Measurements from ENCODE around the gene GLP2R. TPM values are rescaled to one million over a fixed set of nuclear protein-coding genes. Genes with fewer than 3 reads are reported as not detected.

GLP2R gene
- total RNA-seq, 4 donors from 2014 or later = 0.54 to 3.3 (median 1.2) TPM

DNA sequence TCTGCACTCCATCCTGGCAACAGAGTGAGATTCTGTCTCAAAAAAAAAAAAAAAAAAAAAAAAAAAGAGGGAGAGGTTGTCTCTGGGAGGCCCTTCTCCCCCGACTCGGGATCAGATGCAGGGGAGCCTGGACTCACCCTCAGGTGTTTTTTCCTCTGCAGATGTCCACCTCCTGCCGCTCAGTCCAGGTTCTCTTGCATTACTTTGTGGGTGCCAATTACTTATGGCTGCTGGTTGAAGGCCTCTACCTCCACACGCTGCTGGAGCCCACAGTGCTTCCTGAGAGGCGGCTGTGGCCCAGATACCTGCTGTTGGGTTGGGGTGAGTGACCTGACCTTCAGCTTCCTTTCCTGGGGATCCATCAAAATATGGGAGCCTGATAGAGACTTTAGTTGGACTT is 34.1 kb downstream of the GLP2R start:
- H3K9me3 ChIP-seq = no peaks in the 10 kb centered on the region
- TF ChIP-seq, protein P1, sequence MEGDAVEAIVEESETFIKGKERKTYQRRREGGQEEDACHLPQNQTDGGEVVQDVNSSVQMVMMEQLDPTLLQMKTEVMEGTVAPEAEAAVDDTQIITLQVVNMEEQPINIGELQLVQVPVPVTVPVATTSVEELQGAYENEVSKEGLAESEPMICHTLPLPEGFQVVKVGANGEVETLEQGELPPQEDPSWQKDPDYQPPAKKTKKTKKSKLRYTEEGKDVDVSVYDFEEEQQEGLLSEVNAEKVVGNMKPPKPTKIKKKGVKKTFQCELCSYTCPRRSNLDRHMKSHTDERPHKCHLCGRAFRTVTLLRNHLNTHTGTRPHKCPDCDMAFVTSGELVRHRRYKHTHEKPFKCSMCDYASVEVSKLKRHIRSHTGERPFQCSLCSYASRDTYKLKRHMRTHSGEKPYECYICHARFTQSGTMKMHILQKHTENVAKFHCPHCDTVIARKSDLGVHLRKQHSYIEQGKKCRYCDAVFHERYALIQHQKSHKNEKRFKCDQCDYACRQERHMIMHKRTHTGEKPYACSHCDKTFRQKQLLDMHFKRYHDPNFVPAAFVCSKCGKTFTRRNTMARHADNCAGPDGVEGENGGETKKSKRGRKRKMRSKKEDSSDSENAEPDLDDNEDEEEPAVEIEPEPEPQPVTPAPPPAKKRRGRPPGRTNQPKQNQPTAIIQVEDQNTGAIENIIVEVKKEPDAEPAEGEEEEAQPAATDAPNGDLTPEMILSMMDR (IDR thresholded peaks at IDR 0.05) = no peak
- no peak for TF ChIP-seq POLR2A (IDR thresholded peaks at IDR 0.05)
- no peak for DNase-seq
- no peaks in the 10 kb centered on the region for H3K4me1 ChIP-seq
- WGBS, 2 donors = 87 to 88% methylated on average over 5 of the region's 5 CpGs
- H3K36me3 ChIP-seq = no peaks in the 10 kb centered on the region
- no peak overlapping the region for H3K4me3 ChIP-seq (replicated peaks in 1 of 3)
- H3K27ac ChIP-seq = no peak overlapping the region
- no peaks in the 10 kb centered on the region for H3K27me3 ChIP-seq
- intact Hi-C loops (cut with DNase I) = no loop called here

DNA sequence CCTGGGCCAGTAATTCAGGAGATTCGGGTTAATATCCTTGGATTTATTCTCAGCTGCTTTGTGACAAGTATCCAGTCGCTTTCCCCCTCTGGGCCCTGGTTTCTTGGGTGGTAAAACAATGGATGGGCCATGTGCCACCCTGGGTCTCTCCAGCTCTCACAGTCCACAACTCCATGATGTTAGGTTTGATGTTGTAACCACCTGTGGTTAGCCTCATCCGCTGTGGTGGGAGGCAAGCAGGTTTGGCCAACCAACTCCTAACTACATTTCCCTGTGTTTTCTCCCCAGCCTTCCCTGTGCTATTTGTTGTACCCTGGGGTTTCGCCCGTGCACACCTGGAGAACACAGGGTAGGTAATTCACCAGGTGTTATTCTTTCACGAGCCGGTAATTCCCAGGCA is 35.1 kb downstream of the GLP2R start:
- Histone ChIP-seq H3K9me3 (no peaks in the 10 kb centered on the region), H3K27me3 (no peaks in the 10 kb centered on the region), H3K4me1 (no peaks in the 10 kb centered on the region), H3K4me3 (replicated peaks in 1 of 3) (no peak overlapping the region), H3K27ac (no peak overlapping the region), H3K36me3 (no peaks in the 10 kb centered on the region)
- WGBS, 2 donors = 66 to 84% methylated on average over 7 of the region's 7 CpGs
- intact Hi-C loops (cut with DNase I) = no loop called here
- DNase-seq = no peak
- TF ChIP-seq POLR2A (IDR thresholded peaks at IDR 0.05) = no peak
- TF ChIP-seq, protein P1 (IDR thresholded peaks at IDR 0.05) = no peak

DNA sequence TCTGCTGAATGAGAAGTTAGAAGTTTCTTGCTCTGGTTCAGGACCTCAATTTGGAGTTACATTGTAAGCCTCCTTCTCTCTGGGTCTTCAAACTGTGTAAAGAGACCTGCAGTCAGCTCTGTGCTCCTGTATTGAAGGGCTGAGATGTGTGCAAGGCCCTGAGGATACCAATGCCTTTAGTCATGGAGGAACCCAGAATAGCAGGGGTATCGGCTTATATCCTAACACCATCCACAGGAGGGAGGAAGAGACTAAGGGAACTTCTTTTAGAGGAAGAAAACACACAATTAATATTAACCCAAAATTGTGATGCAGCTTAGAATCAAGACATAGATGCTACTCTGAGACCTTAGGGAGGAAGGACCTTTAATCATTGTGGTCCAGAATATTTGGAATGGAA is 36.5 kb downstream of the GLP2R start:
- Histone ChIP-seq H3K27me3 (no peaks in the 10 kb centered on the region), H3K9me3 (no peaks in the 10 kb centered on the region), H3K36me3 (no peaks in the 10 kb centered on the region), H3K4me1 (no peaks in the 10 kb centered on the region), H3K27ac (no peak overlapping the region), H3K4me3 (replicated peaks in 1 of 3) (no peak overlapping the region)
- TF ChIP-seq, protein P1 (IDR thresholded peaks at IDR 0.05) = no peak
- no peak for TF ChIP-seq POLR2A (IDR thresholded peaks at IDR 0.05)
- WGBS, 2 donors = 96 to 100% methylated on average over 1 of the region's 1 CpG
- DNase-seq = no peak
- intact Hi-C loops (cut with DNase I) = no loop called here

DNA sequence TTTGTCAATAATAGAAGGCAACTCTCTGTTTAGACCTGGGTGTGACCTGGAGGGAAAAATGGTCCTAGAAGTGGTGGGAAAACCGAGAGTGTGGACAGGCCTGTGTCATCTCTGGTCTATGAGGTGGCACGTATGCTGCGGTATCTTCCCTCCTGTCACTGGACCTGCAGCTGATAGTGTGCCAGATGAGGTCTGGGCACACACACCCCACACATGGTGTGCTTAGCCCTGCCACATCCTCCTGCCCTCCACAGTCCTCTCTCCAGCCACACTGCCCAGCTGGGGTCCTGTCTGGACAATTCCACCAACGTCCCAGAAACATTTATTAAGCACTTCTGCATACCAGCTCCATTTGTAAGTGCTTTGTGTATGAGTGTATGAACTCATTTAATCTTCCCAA is 37.2 kb downstream of the GLP2R start:
- H3K27ac ChIP-seq = no peak overlapping the region
- no peaks in the 10 kb centered on the region for H3K27me3 ChIP-seq
- no peaks in the 10 kb centered on the region for H3K4me1 ChIP-seq
- H3K4me3 ChIP-seq (replicated peaks in 1 of 3) = no peak overlapping the region
- no peaks in the 10 kb centered on the region for H3K36me3 ChIP-seq
- no peaks in the 10 kb centered on the region for H3K9me3 ChIP-seq
- WGBS, 2 donors = 56 to 72% methylated on average over 4 of the region's 4 CpGs
- no peak for TF ChIP-seq POLR2A (IDR thresholded peaks at IDR 0.05)
- TF ChIP-seq, protein P1 (IDR thresholded peaks at IDR 0.05) = no peak
- intact Hi-C loops (cut with DNase I) = no loop called here
- no peak for DNase-seq

DNA sequence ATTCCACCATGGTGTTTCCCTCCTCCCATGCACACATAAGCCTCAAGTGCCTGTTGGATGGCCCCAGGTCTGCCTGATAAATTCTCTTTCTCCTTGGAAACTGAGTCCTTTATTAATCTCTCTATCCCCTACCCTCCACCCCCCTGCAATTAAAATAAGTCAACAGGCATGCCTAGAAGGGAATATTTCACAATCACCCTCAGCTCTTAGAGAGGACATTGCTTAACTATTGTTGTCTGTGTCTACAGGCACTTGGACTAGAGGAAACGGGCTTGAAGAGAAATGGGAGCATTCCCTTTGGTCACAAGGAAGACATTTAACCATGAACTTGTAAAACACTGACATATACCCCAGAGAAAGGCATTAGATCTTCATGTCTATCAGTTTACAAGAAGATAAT is 39.9 kb downstream of the GLP2R start:
- no peak overlapping the region for H3K27ac ChIP-seq
- no peaks in the 10 kb centered on the region for H3K27me3 ChIP-seq
- intact Hi-C loops (cut with DNase I) = no loop called here
- no peaks in the 10 kb centered on the region for H3K4me1 ChIP-seq
- no peaks in the 10 kb centered on the region for H3K9me3 ChIP-seq
- DNase-seq = no peak
- TF ChIP-seq, protein P1 (IDR thresholded peaks at IDR 0.05) = no peak
- TF ChIP-seq POLR2A (IDR thresholded peaks at IDR 0.05) = no peak
- no peak overlapping the region for H3K4me3 ChIP-seq (replicated peaks in 1 of 3)
- no peaks in the 10 kb centered on the region for H3K36me3 ChIP-seq
- 31 to 56% methylated on average over 1 of the region's 1 CpG for WGBS, 2 donors
